PC-3 (cell line): Measurements from ENCODE around the gene INO80E. TPM values are rescaled to one million over a fixed set of nuclear protein-coding genes. Genes with fewer than 3 reads are reported as not detected.

Experiments
- ATAC-seq: fragments of 200-7000 bp; cut with Tn5 transposase; 2 replicates; pipeline ENCODE4 v1.9.1; 2020; ENCODE audit warnings: mild to moderate bottlenecking, moderate library complexity
- BruUV-seq: library from RNA; stranded (reverse); fragments of 400-500 nt; replicated peaks from 2 replicates; lab custom pipeline; 2021; lab: Mats Ljungman, UMichigan
- CTCF ChIA-PET: fragments of 300-600 bp; sonication (Branson Sonifier 250); formaldehyde crosslinking; loops from one replicate; lab custom pipeline; 2022; ENCODE audit warnings: antibody characterized with exemption; lab: Charles Lee
- POLR2A ChIA-PET: fragments of 300-600 bp; sonication (Branson Sonifier 250); formaldehyde crosslinking; loops from one replicate; lab custom pipeline; 2022; ENCODE audit warnings: antibody characterized with exemption; ENCODE audit not compliant: unreplicated experiment; lab: Charles Lee
- DNase-seq: peaks from one replicate; pipeline ENCODE4 v3.0.0-alpha.2; 2015
- H2AFZ ChIP-seq: fragments of 300-600 bp; sonication (generic); 2 replicates; pipeline ENCODE4 v1.6.0; 2016; ENCODE audit warnings: antibody characterized with exemption, low read length
- H3F3A ChIP-seq: fragments of 300-600 bp; sonication (generic); one replicate; pipeline ENCODE4 v1.6.0; 2017; ENCODE audit warnings: antibody characterized with exemption, low read length, control low read depth, mild to moderate bottlenecking; ENCODE audit not compliant: unreplicated experiment
- H3K27ac ChIP-seq: fragments of 300-600 bp; sonication (generic); 2 replicates; pipeline ENCODE4 v1.5.1; 2016; ENCODE audit warnings: mild to moderate bottlenecking, low read length
- H3K27me3 ChIP-seq: fragments of 300-600 bp; sonication (generic); 2 replicates; pipeline ENCODE4 v1.6.1; 2016; ENCODE audit warnings: low read length, mixed read lengths
- H3K36me3 ChIP-seq: fragments of 300-600 bp; sonication (generic); 2 replicates; pipeline ENCODE4 v1.6.1; 2016; ENCODE audit warnings: low read depth, mixed run types, low read length, mixed read lengths
- H3K4me1 ChIP-seq: fragments of 300-600 bp; sonication (generic); 2 replicates; pipeline ENCODE4 v1.5.1; 2016; ENCODE audit warnings: low read length; ENCODE audit not compliant: insufficient read depth
- H3K4me2 ChIP-seq: fragments of 300-600 bp; sonication (generic); 2 replicates; pipeline ENCODE4 v1.6.0; 2016; ENCODE audit warnings: low read length
- H3K4me3 ChIP-seq: fragments of 300-600 bp; sonication (generic); 2 replicates; pipeline ENCODE4 v1.5.1; 2016; ENCODE audit warnings: mild to moderate bottlenecking, low read length, mixed read lengths
- H3K79me2 ChIP-seq: fragments of 300-600 bp; sonication (generic); 2 replicates; pipeline ENCODE4 v1.6.1; 2017; ENCODE audit warnings: low read length, mixed read lengths
- H3K9ac ChIP-seq: fragments of 300-600 bp; sonication (generic); 2 replicates; pipeline ENCODE4 v1.6.0; 2016; ENCODE audit warnings: mild to moderate bottlenecking, low read length
- H3K9me2 ChIP-seq: fragments of 300-600 bp; sonication (generic); replicated peaks from 2 replicates; pipeline ENCODE4 v1.6.1; 2016; ENCODE audit warnings: mixed run types, low read length, mixed read lengths
- H3K9me3 ChIP-seq: fragments of 300-600 bp; sonication (generic); 2 replicates; pipeline ENCODE4 v1.6.1; 2016; ENCODE audit warnings: low read length, mixed read lengths
- H4K20me1 ChIP-seq: fragments of 300-600 bp; sonication (generic); 2 replicates; pipeline ENCODE4 v1.6.1; 2016; ENCODE audit warnings: low read length, mixed read lengths
- CTCF ChIP-seq: fragments of 300-600 bp; sonication (generic); conservative IDR thresholded peaks from 2 replicates; pipeline ENCODE4 v1.5.1; 2017; ENCODE audit warnings: antibody characterized with exemption, low read depth, mild to moderate bottlenecking, low read length
- EZH2 ChIP-seq: fragments of 300-600 bp; sonication (generic); IDR thresholded peaks from one replicate; pipeline ENCODE4 v1.6.1; 2017; ENCODE audit warnings: antibody characterized with exemption, mild to moderate bottlenecking, low read length; ENCODE audit not compliant: unreplicated experiment
- EZH2phosphoT487 ChIP-seq: fragments of 300-600 bp; sonication (generic); IDR thresholded peaks from 2 replicates; pipeline ENCODE4 v1.6.1; 2018; ENCODE audit warnings: mild to moderate bottlenecking, antibody characterized with exemption, low read length, borderline replicate concordance
- intact Hi-C: fragments of 100-400 bp; cut with micrococcal nuclease; formaldehyde crosslinking; loops from 2 replicates; pipeline ENCODE4 v1.9.0; 2023
- total RNA-seq: library from RNA; depleted of rRNA; stranded (reverse); fragments of >200 nt; gene quantifications from 2 replicates; pipeline ENCODE4 v1.2.3, GENCODE V29; 2014

INO80E gene
- total RNA-seq, 1 experiment from 2014 or later, result 70.3 TPM

GRCh38 chr16:29989111-29989858, 6.8 kb upstream of the INO80E start:
- H3K79me2 ChIP-seq, result no peaks in the 10 kb centered on the region
- no peaks in the 10 kb centered on the region for H3K27me3 ChIP-seq
- no peak for TF ChIP-seq EZH2phosphoT487
- TF ChIP-seq CTCF, result no peak
- TF ChIP-seq EZH2, result no peak
- no peaks in the 10 kb centered on the region for H3F3A ChIP-seq
- peaks cover 13% of the 10 kb centered on the region for H3K36me3 ChIP-seq
- H3K4me1 ChIP-seq, result peaks cover 3% of the 10 kb centered on the region
- no peak overlapping the region for H2AFZ ChIP-seq
- no peak overlapping the region for H3K4me3 ChIP-seq
- H3K4me2 ChIP-seq, result no peak overlapping the region
- ATAC-seq (no peak), DNase-seq (no peak)
- no peak overlapping the region for H3K9ac ChIP-seq
- intact Hi-C loops, result no loop called here
- H4K20me1 ChIP-seq, result no peaks in the 10 kb centered on the region
- BruUV-seq, result no TSS peak
- ChIA-PET CTCF (no interaction called here), POLR2A (interaction anchor here (0.6 kb wide), 1 partner anchor 111 kb away, joined by 4 read pairs; no protein-coding TSS in a partner anchor)
- H3K9me3 ChIP-seq, result no peaks in the 10 kb centered on the region
- no peak overlapping the region for H3K27ac ChIP-seq
- H3K9me2 ChIP-seq, result no peaks in the 10 kb centered on the region

- H3K79me2 ChIP-seq, result no peaks in the 10 kb centered on the region
- DNase-seq (no peak), ATAC-seq (no peak)
- TF ChIP-seq EZH2 (no peak), CTCF (no peak), EZH2phosphoT487 (no peak)
- no peaks in the 10 kb centered on the region for H3K27me3 ChIP-seq
- no peak overlapping the region for H3K4me2 ChIP-seq
- BruUV-seq, result no TSS peak
- H3K9ac ChIP-seq, result no peak overlapping the region
- ChIA-PET CTCF (no interaction called here), POLR2A (no interaction called here)
- H2AFZ ChIP-seq, result no peak overlapping the region
- H4K20me1 ChIP-seq, result no peaks in the 10 kb centered on the region
- intact Hi-C loops, result no loop called here
- H3K36me3 ChIP-seq, result peaks cover 8% of the 10 kb centered on the region
- no peak overlapping the region for H3K27ac ChIP-seq
- H3K4me1 ChIP-seq, result peaks cover 11% of the 10 kb centered on the region
- H3F3A ChIP-seq, result no peaks in the 10 kb centered on the region
- H3K9me2 ChIP-seq, result no peaks in the 10 kb centered on the region
- no peaks in the 10 kb centered on the region for H3K9me3 ChIP-seq
- no peak overlapping the region for H3K4me3 ChIP-seq
Observed at GRCh38 chr16:29990034-29990433, 6.0 kb upstream of the INO80E start.

- intact Hi-C loops, result no loop called here
- H4K20me1 ChIP-seq, result no peaks in the 10 kb centered on the region
- H3K27ac ChIP-seq, result no peak overlapping the region
- TF ChIP-seq CTCF (no peak), EZH2phosphoT487 (no peak), EZH2 (no peak)
- H3K9ac ChIP-seq, result no peak overlapping the region
- H3K4me3 ChIP-seq, result no peak overlapping the region
- CTCF ChIA-PET, result no interaction called here
- H3F3A ChIP-seq, result no peaks in the 10 kb centered on the region
- H3K4me1 ChIP-seq, result peaks cover 19% of the 10 kb centered on the region
- DNase-seq, result no peak
- no peaks in the 10 kb centered on the region for H3K9me3 ChIP-seq
- POLR2A ChIA-PET, result no interaction called here
- no peak for ATAC-seq
- BruUV-seq, result no TSS peak
- peaks cover 8% of the 10 kb centered on the region; the same call in 1 of the 2 replicates for H3K36me3 ChIP-seq
- no peaks in the 10 kb centered on the region for H3K9me2 ChIP-seq
- H3K27me3 ChIP-seq, result no peaks in the 10 kb centered on the region
- H3K79me2 ChIP-seq, result no peaks in the 10 kb centered on the region
- no peak overlapping the region for H3K4me2 ChIP-seq
- no peak overlapping the region for H2AFZ ChIP-seq
Observed at GRCh38 chr16:29990883-29991570, 5.0 kb upstream of the INO80E start.
